ENCODE measurements around the gene JPT2. TPM values are rescaled to one million over a fixed set of nuclear protein-coding genes. Genes with fewer than 3 reads are reported as not detected.

The JPT2 gene
- total and polyA plus RNA-seq, 10 donors: 8.2 to 30.5 (median 17.7) TPM

DNA sequence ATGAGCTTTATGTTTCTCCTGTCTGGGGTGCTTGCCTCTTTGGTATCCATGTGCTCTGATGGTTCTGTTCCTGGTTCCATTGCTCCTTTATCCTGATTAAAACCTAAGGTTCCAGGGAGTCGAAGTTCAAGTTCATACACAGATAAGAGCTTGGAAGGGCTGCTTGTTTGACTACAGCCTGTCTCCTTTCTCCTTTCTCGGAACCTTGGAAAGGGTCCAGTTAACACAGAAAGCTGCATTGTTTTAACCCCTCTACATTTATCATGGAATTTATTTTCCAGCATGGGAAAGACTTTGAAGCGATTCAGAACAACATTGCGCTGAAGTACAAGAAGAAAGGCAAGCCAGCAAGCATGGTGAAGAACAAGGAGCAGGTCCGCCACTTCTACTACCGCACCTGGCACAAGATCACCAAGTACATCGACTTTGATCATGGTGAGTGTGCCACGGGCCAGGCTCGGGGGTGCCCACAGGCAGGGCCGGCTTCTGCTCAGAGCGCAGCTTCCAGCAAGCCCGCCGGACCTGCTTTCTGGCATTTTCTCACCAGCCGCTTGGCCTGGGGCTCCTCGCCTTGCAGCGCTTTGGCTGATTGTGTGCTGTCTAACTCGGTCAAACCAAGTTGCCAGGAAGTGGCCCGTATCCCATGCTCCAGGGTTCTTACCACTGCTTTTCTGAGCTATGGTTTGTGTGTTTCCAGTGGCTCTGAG, 46.0 kb upstream of the JPT2 start:
- 88 to 95% (median 94%) methylated on average over 16 to 18 of the region's 18 CpGs for WGBS, 5 donors
- no peak for DNase-seq
- no peak overlapping the region for H3K27ac ChIP-seq
- no peak overlapping the region for H3K4me3 ChIP-seq
- H3K36me3 ChIP-seq: peaks cover 0 to 100% (median 63%) of the 10 kb centered on the region in 6 donors
- no peaks in the 10 kb centered on the region for H3K27me3 ChIP-seq (replicated peaks in 1 of 7)
- H3K9me3 ChIP-seq: no peaks in the 10 kb centered on the region
- TF ChIP-seq POLR2A (IDR thresholded peaks at IDR 0.05) (no peak), POLR2AphosphoS5 (IDR thresholded peaks at IDR 0.05) (no peak)
- TF ChIP-seq, protein P1, sequence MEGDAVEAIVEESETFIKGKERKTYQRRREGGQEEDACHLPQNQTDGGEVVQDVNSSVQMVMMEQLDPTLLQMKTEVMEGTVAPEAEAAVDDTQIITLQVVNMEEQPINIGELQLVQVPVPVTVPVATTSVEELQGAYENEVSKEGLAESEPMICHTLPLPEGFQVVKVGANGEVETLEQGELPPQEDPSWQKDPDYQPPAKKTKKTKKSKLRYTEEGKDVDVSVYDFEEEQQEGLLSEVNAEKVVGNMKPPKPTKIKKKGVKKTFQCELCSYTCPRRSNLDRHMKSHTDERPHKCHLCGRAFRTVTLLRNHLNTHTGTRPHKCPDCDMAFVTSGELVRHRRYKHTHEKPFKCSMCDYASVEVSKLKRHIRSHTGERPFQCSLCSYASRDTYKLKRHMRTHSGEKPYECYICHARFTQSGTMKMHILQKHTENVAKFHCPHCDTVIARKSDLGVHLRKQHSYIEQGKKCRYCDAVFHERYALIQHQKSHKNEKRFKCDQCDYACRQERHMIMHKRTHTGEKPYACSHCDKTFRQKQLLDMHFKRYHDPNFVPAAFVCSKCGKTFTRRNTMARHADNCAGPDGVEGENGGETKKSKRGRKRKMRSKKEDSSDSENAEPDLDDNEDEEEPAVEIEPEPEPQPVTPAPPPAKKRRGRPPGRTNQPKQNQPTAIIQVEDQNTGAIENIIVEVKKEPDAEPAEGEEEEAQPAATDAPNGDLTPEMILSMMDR (IDR thresholded peaks at IDR 0.05 in 8 of 11, conservative IDR thresholded peaks at IDR 0.05 in 3 of 11): no peak
- intact Hi-C loops (cut with DNase I; ENCODE audit: low total_unique reads): no loop called here
- H3K4me1 ChIP-seq: no peaks in the 10 kb centered on the region

DNA sequence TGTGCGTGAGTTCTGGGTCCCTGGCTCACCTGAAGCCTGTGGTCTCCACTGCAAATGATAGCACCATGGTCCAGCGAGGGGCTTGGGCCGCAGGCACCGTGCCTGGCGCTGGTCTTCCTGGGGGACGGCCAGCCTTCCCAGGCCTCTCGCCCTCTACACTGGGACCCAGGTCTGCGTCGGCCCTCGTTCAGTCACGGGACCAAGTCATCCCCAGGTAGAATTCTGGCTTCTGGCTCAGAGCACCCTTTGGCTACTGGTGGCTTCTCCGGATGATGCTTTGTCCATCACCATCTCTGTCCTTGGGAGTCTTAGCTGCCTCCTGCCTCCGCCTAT, 45.5 kb upstream of the JPT2 start:
- peak in 1 of 3 donors; percentile 15 for TF ChIP-seq POLR2AphosphoS5 (IDR thresholded peaks at IDR 0.05)
- no peak for TF ChIP-seq POLR2A (IDR thresholded peaks at IDR 0.05)
- intact Hi-C loops (cut with DNase I; ENCODE audit: low total_unique reads): no loop called here
- WGBS, 5 donors: 97 to 98% (median 98%) methylated on average over 13 of the region's 13 CpGs
- no peaks in the 10 kb centered on the region for H3K9me3 ChIP-seq
- no peaks in the 10 kb centered on the region for H3K4me1 ChIP-seq
- DNase-seq: no peak
- H3K4me3 ChIP-seq: no peak overlapping the region
- no peak overlapping the region for H3K27ac ChIP-seq
- H3K36me3 ChIP-seq: peaks cover 0 to 100% (median 65%) of the 10 kb centered on the region in 6 donors
- H3K27me3 ChIP-seq (replicated peaks in 1 of 7): no peaks in the 10 kb centered on the region

DNA sequence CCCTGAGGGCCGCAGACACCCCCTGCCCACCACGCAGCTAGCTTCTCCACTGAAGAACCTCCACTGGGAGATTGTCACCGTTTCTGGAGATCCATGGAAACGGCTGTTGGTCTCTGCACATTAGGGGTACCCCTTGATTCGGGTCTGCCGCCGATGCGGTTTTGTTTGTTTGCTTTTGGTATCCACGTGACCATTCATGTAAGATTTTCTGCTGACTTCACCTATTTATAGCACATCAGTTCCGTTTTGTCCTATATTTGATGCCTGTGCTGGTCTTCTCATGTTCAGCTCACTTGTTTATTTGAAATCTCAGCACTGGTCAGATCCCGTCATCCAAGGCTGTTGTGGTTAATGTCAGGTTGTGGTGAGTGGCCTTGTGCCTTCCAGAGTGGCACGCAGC, 44.8 kb upstream of the JPT2 start:
- whole genome bisulfite sequencing, 5 donors: 85 to 96% (median 93%) methylated on average over 12 of the region's 12 CpGs

DNA sequence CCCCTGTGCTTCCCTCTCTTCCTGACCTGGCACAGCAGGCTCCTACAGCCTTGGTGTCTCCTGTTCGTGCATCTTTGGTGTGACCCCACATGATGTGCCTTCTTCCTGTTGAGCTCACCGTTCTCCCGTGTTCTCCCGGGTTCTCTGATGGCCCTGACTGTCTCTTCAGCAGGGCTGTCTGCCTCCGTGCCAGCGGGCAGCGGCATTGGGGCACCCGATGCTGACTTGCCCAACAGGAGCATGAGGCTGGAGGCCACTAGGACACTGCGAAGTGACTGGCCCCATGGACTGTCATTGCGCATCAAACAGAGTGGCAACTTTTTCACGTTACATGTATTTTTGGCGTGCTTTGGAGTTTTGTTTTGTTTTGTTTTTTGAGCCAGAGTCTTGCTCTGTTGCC, 43.5 kb upstream of the JPT2 start:
- DNase-seq: no peak
- 85 to 97% (median 92%) methylated on average over 12 of the region's 12 CpGs for WGBS, 5 donors
- Histone ChIP-seq H3K27ac (no peak overlapping the region), H3K36me3 (peaks cover 0 to 100% (median 75%) of the 10 kb centered on the region in 6 donors), H3K9me3 (no peaks in the 10 kb centered on the region), H3K4me1 (peaks cover 0 to 6% (median 3%) of the 10 kb centered on the region in 6 donors), H3K27me3 (replicated peaks in 1 of 7) (no peaks in the 10 kb centered on the region), H3K4me3 (no peak overlapping the region)
- TF ChIP-seq POLR2A (IDR thresholded peaks at IDR 0.05) (no peak), POLR2AphosphoS5 (IDR thresholded peaks at IDR 0.05) (no peak)
- TF ChIP-seq, protein P1 (IDR thresholded peaks at IDR 0.05 in 8 of 11, conservative IDR thresholded peaks at IDR 0.05 in 3 of 11): no peak
- intact Hi-C loops (cut with DNase I; ENCODE audit: low total_unique reads): no loop called here

More for the DNA sequence above, 44.8 kb upstream of the JPT2 start:
- Histone ChIP-seq H3K9me3 (no peaks in the 10 kb centered on the region), H3K36me3 (peaks cover 0 to 100% (median 71%) of the 10 kb centered on the region in 6 donors), H3K27ac (peak overlapping the region in 3 of 8 donors; percentile 8 to 51 (median 34)), H3K4me3 (no peak overlapping the region), H3K27me3 (replicated peaks in 1 of 7) (no peaks in the 10 kb centered on the region), H3K4me1 (no peaks in the 10 kb centered on the region)
- intact Hi-C loops (cut with DNase I; ENCODE audit: low total_unique reads): no loop called here
- TF ChIP-seq, protein P1 (IDR thresholded peaks at IDR 0.05 in 8 of 11, conservative IDR thresholded peaks at IDR 0.05 in 3 of 11): no peak
- TF ChIP-seq POLR2AphosphoS5 (IDR thresholded peaks at IDR 0.05): no peak
- no peak for TF ChIP-seq POLR2A (IDR thresholded peaks at IDR 0.05)
- DNase-seq: no peak
